A549 (cell line): Measurements from ENCODE around the gene ATP13A5. TPM values are rescaled to one million over a fixed set of nuclear protein-coding genes. Genes with fewer than 3 reads are reported as not detected.

Experiments
- ATAC-seq, 2 experiments: fragments of 200-7000 bp in 1 of 2; fragments of >200 bp in 1 of 2; cut with Nextera tagmentation in 1 of 2; cut with Tn5 transposase in 1 of 2; 3 replicates each; pipeline versions ENCODE4 v1.8.0 to v1.9.1; 2018 to 2020; ENCODE audit warnings: mild to moderate bottlenecking in 1 of 2, moderate library complexity in 1 of 2
- CTCF ChIA-PET: fragments of 300-600 bp; sonication (Branson Sonifier 250); formaldehyde crosslinking; extraction: SDS; loops from one replicate; lab custom pipeline; 2021; ENCODE audit warnings: antibody characterized with exemption, inconsistent platforms; lab: Yijun Ruan, JAX
- POLR2A ChIA-PET: fragments of 350-600 bp; formaldehyde crosslinking; extraction: SDS; loops from one replicate; lab custom pipeline; 2021; ENCODE audit warnings: antibody characterized with exemption, inconsistent platforms; lab: Yijun Ruan, JAX
- DNase-seq, 2 experiments: peaks; one replicate each; pipeline versions ENCODE4 v3.0.0 to v3.0.0-alpha.2; 2011 to 2016; ENCODE audit warnings: low read depth in 1 of 2, low spot score in 1 of 2
- FAIRE-seq: peaks from 2 replicates; lab custom pipeline; 2011; peaks lifted over from hg19 to GRCh38; lab: Jason Lieb, UNC
- H3K27ac ChIP-seq, 2 experiments: fragments of >200 bp; sonication (Bioruptor Twin); formaldehyde crosslinking; 3 replicates each; pipeline ENCODE4 v1.5.1; 2016 to 2017
- H3K4me1 ChIP-seq: fragments of >200 bp; sonication (Bioruptor Twin); formaldehyde crosslinking; 3 replicates; pipeline ENCODE4 v1.6.1; 2016
- H3K4me2 ChIP-seq: fragments of >200 bp; sonication (Bioruptor Twin); formaldehyde crosslinking; 3 replicates; pipeline ENCODE4 v1.6.1; 2016
- H3K4me3 ChIP-seq: fragments of >200 bp; sonication (Bioruptor Twin); formaldehyde crosslinking; 3 replicates; pipeline ENCODE4 v1.5.1; 2016
- H3K9me3 ChIP-seq: fragments of >200 bp; sonication (Bioruptor Twin); formaldehyde crosslinking; 3 replicates; pipeline ENCODE4 v1.6.1; 2016
- ATOH8 ChIP-seq: fragments of 250-450 bp; sonication (Bioruptor Pico); IDR thresholded peaks from 2 replicates; pipeline ENCODE4 v1.5.0; 2020; ENCODE audit warnings: low read depth, mild to moderate bottlenecking, moderate library complexity
- BHLHE40 ChIP-seq: IDR thresholded peaks from 2 replicates; pipeline ENCODE4 v1.6.1; 2012; ENCODE audit warnings: low read depth, low read length, inconsistent platforms
- CBX2 ChIP-seq: fragments of 200-600 bp; sonication (generic); IDR thresholded peaks from 2 replicates; pipeline ENCODE4 v1.6.1; 2016; ENCODE audit warnings: low read depth, mild to moderate bottlenecking, borderline replicate concordance
- CBX8 ChIP-seq: fragments of 200-600 bp; sonication (generic); IDR thresholded peaks from 2 replicates; pipeline ENCODE4 v1.6.1; 2016
- CEBPB ChIP-seq, 2 experiments: fragments of >200 bp in 1 of 2; sonication (Bioruptor Twin) in 1 of 2; formaldehyde crosslinking in 1 of 2; IDR thresholded peaks; 2 replicates each; pipeline ENCODE4 v1.6.1; 2012 to 2016
- EHMT2 ChIP-seq: fragments of 200-600 bp; sonication (generic); IDR thresholded peaks from 2 replicates; pipeline ENCODE4 v1.6.1; 2016; ENCODE audit warnings: antibody characterized with exemption, low read depth, mild to moderate bottlenecking, moderate library complexity
- EP300 ChIP-seq, 2 experiments: fragments of >200 bp; sonication (Bioruptor Twin); formaldehyde crosslinking; IDR thresholded peaks; 2 replicates in 1 of 2; 3 replicates in 1 of 2; pipeline ENCODE4 v1.6.1; 2016 to 2017
- FOSL2 ChIP-seq, 2 experiments: fragments of 450-650 bp in 1 of 2; fragments of >200 bp in 1 of 2; sonication (Bioruptor Twin) in 1 of 2; formaldehyde crosslinking; IDR thresholded peaks; 2 replicates each; pipeline versions ENCODE4 v1.5.0 to v1.6.1; 2016 to 2020; ENCODE audit warnings: mild to moderate bottlenecking in 1 of 2, moderate library complexity in 1 of 2
- HDAC2 ChIP-seq: fragments of 200-600 bp; sonication (generic); IDR thresholded peaks from 2 replicates; pipeline ENCODE4 v1.6.1; 2016
- HMGXB4 ChIP-seq: fragments of 250-450 bp; sonication (Bioruptor Pico); IDR thresholded peaks from 2 replicates; pipeline ENCODE4 v1.5.0; 2021; ENCODE audit warnings: mild to moderate bottlenecking, moderate library complexity, borderline replicate concordance
- HOXA7 ChIP-seq: fragments of 250-450 bp; sonication (Bioruptor Pico); IDR thresholded peaks from 2 replicates; pipeline ENCODE4 v1.5.0; 2020; ENCODE audit warnings: mild to moderate bottlenecking, moderate library complexity
- KDM1A ChIP-seq: fragments of 200-600 bp; sonication (generic); IDR thresholded peaks from 2 replicates; pipeline ENCODE4 v1.6.1; 2016; ENCODE audit warnings: low read depth, mild to moderate bottlenecking
- MAFK ChIP-seq: fragments of 450-650 bp; IDR thresholded peaks from 2 replicates; pipeline ENCODE4 v1.6.1; 2014; ENCODE audit not compliant: partially characterized antibody
- MYC ChIP-seq: IDR thresholded peaks from 2 replicates; pipeline ENCODE4 v1.6.1; 2012; ENCODE audit warnings: mild to moderate bottlenecking, inconsistent platforms, low read length, improper control_type of control experiment, borderline replicate concordance
- NFE2L2 ChIP-seq: fragments of 150-350 bp; conservative IDR thresholded peaks from 2 replicates; pipeline ENCODE4 v1.6.1; 2014; ENCODE audit warnings: low read length
- NR3C1 ChIP-seq: fragments of >200 bp; sonication (Bioruptor Twin); formaldehyde crosslinking; IDR thresholded peaks from 3 replicates; pipeline ENCODE4 v1.6.1; 2017
- PBX3 ChIP-seq: IDR thresholded peaks from 2 replicates; pipeline ENCODE4 v1.6.1; 2012
- PHF8 ChIP-seq: fragments of 200-600 bp; sonication (generic); IDR thresholded peaks from 2 replicates; pipeline ENCODE4 v1.6.1; 2016; ENCODE audit warnings: low read depth, mild to moderate bottlenecking, antibody characterized with exemption, moderate library complexity, borderline replicate concordance
- POLR2AphosphoS2 ChIP-seq: conservative IDR thresholded peaks from 2 replicates; pipeline ENCODE4 v1.6.1; 2012; ENCODE audit warnings: low read length, improper control_type of control experiment, inconsistent platforms
- REST ChIP-seq: fragments of 200-600 bp; sonication (generic); IDR thresholded peaks from 2 replicates; pipeline ENCODE4 v1.6.1; 2016; ENCODE audit warnings: antibody characterized with exemption, mild to moderate bottlenecking, moderate library complexity
- RFX5 ChIP-seq: fragments of 450-650 bp; IDR thresholded peaks from 2 replicates; pipeline ENCODE4 v1.7.1; 2014; ENCODE audit warnings: antibody characterized with exemption, mild to moderate bottlenecking, moderate library complexity
- SMC3 ChIP-seq: fragments of >200 bp; sonication (Bioruptor Twin); formaldehyde crosslinking; IDR thresholded peaks from 3 replicates; pipeline ENCODE4 v1.6.1; 2018; ENCODE audit warnings: inconsistent platforms
- SREBF2 ChIP-seq: fragments of 450-650 bp; IDR thresholded peaks from 2 replicates; pipeline ENCODE4 v1.6.1; 2014; ENCODE audit warnings: mild to moderate bottlenecking, moderate library complexity
- TFCP2L1 ChIP-seq: fragments of 250-450 bp; sonication (Bioruptor Pico); IDR thresholded peaks from 2 replicates; pipeline ENCODE4 v1.5.0; 2021; ENCODE audit warnings: mild to moderate bottlenecking
- TP53 ChIP-seq: fragments of 250-450 bp; sonication (Bioruptor Pico); IDR thresholded peaks from 2 replicates; pipeline ENCODE4 v1.5.0; 2021; ENCODE audit warnings: mild to moderate bottlenecking, moderate library complexity
- ZC3H11A ChIP-seq: fragments of 450-650 bp; IDR thresholded peaks from 2 replicates; pipeline ENCODE4 v1.6.1; 2014; ENCODE audit warnings: antibody characterized with exemption, mild to moderate bottlenecking
- ZFP36 ChIP-seq: fragments of 450-650 bp; IDR thresholded peaks from 2 replicates; pipeline ENCODE4 v1.6.1; 2014; ENCODE audit warnings: borderline replicate concordance; ENCODE audit not compliant: partially characterized antibody
- WGBS: methylation state at CpG from one replicate; pipeline ENCODE4 v1.1.6; 2017; ENCODE audit errors: missing lambda C conversion rate; 5-methylcytosine and 5-hydroxymethylcytosine counted together
- polyA plus RNA-seq, 4 experiments: library from polyadenylated mRNA; depleted of rRNA in 3 of 4; stranded (reverse); fragments of >200 nt; fragmentation: RNase III in 1 of 4; extraction: RNeasy Plus Mini Kit Qiagen cat#74134 plus additional on column Dnase treatment in 1 of 4; gene quantifications; 2 replicates in 3 of 4; 3 replicates in 1 of 4; pipeline ENCODE4 v1.2.3, GENCODE V29; 2011 to 2017
- TF ChIP-seq, protein P1 (sequence below): IDR thresholded peaks from 2 replicates; pipeline ENCODE4 v1.6.1; 2012

Gene ATP13A5
- polyA plus RNA-seq, 2 of the 4 experiments (the other 2 are of a cell fraction): not detected

DNA sequence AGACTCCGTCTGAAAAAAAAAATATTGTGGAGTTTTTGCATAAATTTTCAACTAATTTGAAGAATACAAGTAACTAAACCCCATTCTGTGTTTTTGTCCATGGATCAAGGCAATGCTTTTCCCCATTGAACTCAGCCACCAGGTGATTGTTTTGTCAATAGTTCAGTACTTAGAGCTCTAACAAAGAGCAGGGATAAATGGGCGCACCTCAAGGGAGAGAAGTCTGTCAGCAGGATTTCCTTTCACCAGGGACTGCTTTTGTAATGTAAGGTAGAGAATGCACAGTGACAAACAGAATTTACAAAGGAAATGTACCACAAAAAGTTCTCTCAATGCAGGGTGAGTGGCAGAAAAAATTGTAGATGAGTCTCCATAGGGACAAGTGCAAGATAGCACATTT, 10.8 kb upstream of the ATP13A5 start:
- POLR2A ChIA-PET: no interaction called here
- H3K4me2 ChIP-seq: no peak overlapping the region
- TF ChIP-seq CEBPB (IDR thresholded peaks at IDR 0.05) (no peak), MYC (no peak), PHF8 (no peak), TFCP2L1 (CRISPR knock-in tag) (no peak), ZC3H11A (no peak)
- FAIRE-seq: no peak
- no peak overlapping the region for H3K27ac ChIP-seq
- DNase-seq: no peak
- H3K4me3 ChIP-seq: no peak overlapping the region
- CTCF ChIA-PET: no interaction called here
- 21% methylated on average over 2 of the region's 2 CpGs for WGBS
- H3K4me1 ChIP-seq: no peaks in the 10 kb centered on the region
- no peaks in the 10 kb centered on the region for H3K9me3 ChIP-seq
- no peak for ATAC-seq

DNA sequence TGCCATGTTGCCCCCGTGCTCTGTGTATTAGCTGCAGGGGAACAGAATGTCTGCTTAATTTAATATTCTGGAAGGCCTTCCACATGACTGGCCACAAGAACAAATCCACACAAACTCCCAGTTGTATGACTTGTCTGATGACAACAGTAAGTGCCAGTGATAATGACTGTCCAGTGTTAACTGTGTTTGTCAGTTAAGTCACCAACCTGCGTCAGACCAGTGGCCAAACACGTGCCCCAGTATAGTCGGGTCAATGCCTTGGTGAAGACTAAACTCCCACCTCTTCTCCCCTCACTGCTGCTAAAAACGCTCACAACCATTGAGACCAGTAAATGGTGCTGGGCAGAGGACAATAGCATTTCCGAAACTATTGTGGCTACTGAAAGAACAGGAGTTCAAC, 9.8 kb upstream of the ATP13A5 start:
- no peak for TF ChIP-seq HMGXB4 (CRISPR knock-in tag)
- TF ChIP-seq PBX3: no peak
- no peak for TF ChIP-seq NR3C1
- no peak for TF ChIP-seq EHMT2
- TF ChIP-seq FOSL2 (IDR thresholded peaks at IDR 0.05): no peak
- no peak for TF ChIP-seq FOSL2 (CRISPR knock-in tag; IDR thresholded peaks at IDR 0.05)
- TF ChIP-seq HOXA7 (CRISPR knock-in tag): no peak
- TF ChIP-seq KDM1A: no peak
- TF ChIP-seq ZFP36: no peak
- TF ChIP-seq SREBF2: no peak
- no peak for TF ChIP-seq CEBPB (IDR thresholded peaks at IDR 0.05)
- CTCF ChIA-PET: no interaction called here
- no peaks in the 10 kb centered on the region for H3K4me1 ChIP-seq
- ATAC-seq (no peak), FAIRE-seq (no peak), DNase-seq (no peak)
- H3K27ac ChIP-seq: no peak overlapping the region
- no peak overlapping the region for H3K4me2 ChIP-seq
- H3K4me3 ChIP-seq: no peak overlapping the region
- POLR2A ChIA-PET: no interaction called here
- no peaks in the 10 kb centered on the region for H3K9me3 ChIP-seq
- WGBS: 15% methylated on average over 6 of the region's 6 CpGs

- WGBS: 0% methylated on average over 2 of the region's 2 CpGs
- Histone ChIP-seq H3K4me3 (no peak overlapping the region), H3K9me3 (no peaks in the 10 kb centered on the region), H3K4me1 (no peaks in the 10 kb centered on the region), H3K27ac (no peak overlapping the region)
- DNase-seq (no peak), FAIRE-seq (no peak)
- ChIA-PET CTCF (no interaction called here), POLR2A (no interaction called here)
- no peak for TF ChIP-seq MAFK
- TF ChIP-seq, protein P1, sequence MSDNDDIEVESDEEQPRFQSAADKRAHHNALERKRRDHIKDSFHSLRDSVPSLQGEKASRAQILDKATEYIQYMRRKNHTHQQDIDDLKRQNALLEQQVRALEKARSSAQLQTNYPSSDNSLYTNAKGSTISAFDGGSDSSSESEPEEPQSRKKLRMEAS: no peak
- TF ChIP-seq EP300 (IDR thresholded peaks at IDR 0.05): no peak
- TF ChIP-seq ZFP36: no peak
- TF ChIP-seq TP53 (CRISPR knock-in tag): no peak
- TF ChIP-seq ATOH8 (CRISPR knock-in tag): no peak
- no peak for TF ChIP-seq CBX8
- TF ChIP-seq CBX2: no peak
- no peak for TF ChIP-seq HOXA7 (CRISPR knock-in tag)
- TF ChIP-seq PHF8: no peak
- no peak for TF ChIP-seq HDAC2
- no peak for TF ChIP-seq BHLHE40
- no peak for TF ChIP-seq SMC3
- TF ChIP-seq NFE2L2: no peak
- no peak for TF ChIP-seq CEBPB (IDR thresholded peaks at IDR 0.05)
- no peak for TF ChIP-seq REST
- no peak for TF ChIP-seq POLR2AphosphoS2
- no peak for TF ChIP-seq RFX5
- TF ChIP-seq, all 56 proteins: peak for 0
- no peak overlapping the region for H3K4me2 ChIP-seq
- no peak for ATAC-seq
Measured at GRCh38 chr3:193387596-193387995, 9.0 kb upstream of the ATP13A5 start.
